ENCODE data around the gene DAZ4.
"Not testable (repeated sequence)": the region's sequence is repeated elsewhere in the genome, so short reads cannot be mapped to it uniquely, and the experiment has no call there.

Gene DAZ4

GRCh38 chrY:24833619-24834018 is at the start of gene DAZ4:
Gene DAZ4, plus strand, starts transcription at chrY:24833919. Its CDS starts 208 bp downstream, at chrY:24834127.
- not testable (repeated sequence) for DNase-seq (ENCODE audit: low read depth in 4 of 4, low spot score in 1 of 4)

GRCh38 chrY:24813293-24813692 is 20.4 kb upstream of the DAZ4 start, which contains the start of gene DAZ3:
Gene DAZ3, minus strand, starts transcription at chrY:24813393. Its CDS starts 208 bp downstream, at chrY:24813185.
- not testable (repeated sequence) for DNase-seq (ENCODE audit: low read depth in 4 of 4, low spot score in 1 of 4)

GRCh38 chrY:24821836-24822235 is 11.9 kb upstream of the DAZ4 start:
- DNase-seq (ENCODE audit: low read depth in 4 of 4, low spot score in 1 of 4): not testable (repeated sequence)

- not testable (repeated sequence) for DNase-seq (ENCODE audit: low read depth in 4 of 4, low spot score in 1 of 4)
These were observed 9.4 kb upstream of the DAZ4 start for GRCh38 chrY:24824184-24824879.

GRCh38 chrY:24825069-24825468 is 8.7 kb upstream of the DAZ4 start:
- not testable (repeated sequence) for DNase-seq (ENCODE audit: low read depth in 4 of 4, low spot score in 1 of 4)
